Ramos (cell line): ENCODE measurements around the gene NPY4R.
"Not testable (repeated sequence)": the region's sequence is repeated elsewhere in the genome, so short reads cannot be mapped to it uniquely, and the experiment has no call there.

Source experiments
- in situ Hi-C: fragments of 300-500 bp; cut with MboI; formaldehyde crosslinking; loops from one replicate; pipeline ENCODE4 v1.14.3; 2022; ENCODE audit warnings: low sequenced_read_pairs; ENCODE audit not compliant: unreplicated experiment

Gene NPY4R

DNA sequence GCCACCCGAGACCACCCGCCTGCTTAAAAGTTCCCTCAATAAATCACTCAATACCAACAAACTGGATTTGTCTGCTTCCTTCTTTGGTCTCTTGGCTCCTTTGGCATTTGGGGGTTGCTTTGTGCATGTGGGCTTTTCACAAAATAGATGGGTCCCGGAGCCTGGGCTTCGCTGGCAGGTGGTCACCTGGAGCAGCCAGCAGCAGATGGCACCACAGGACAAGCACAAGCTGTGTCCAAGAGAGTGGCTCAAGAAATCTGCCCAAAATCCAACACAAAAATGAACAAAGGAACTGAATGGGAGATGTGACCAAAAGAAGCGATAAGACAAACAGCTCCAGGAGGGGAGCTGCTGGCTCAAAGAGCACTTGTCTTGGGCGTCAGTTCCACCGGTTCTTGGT lies 6.2 kb downstream of the NPY4R start:
- in situ Hi-C loops: not testable (repeated sequence)

GRCh38 chr10:46457071-46457470 lies 8.7 kb downstream of the NPY4R start:
- in situ Hi-C loops: not testable (repeated sequence)

- in situ Hi-C loops: not testable (repeated sequence)
These were observed 9.8 kb downstream of the NPY4R start for GRCh38 chr10:46455992-46456391.

DNA sequence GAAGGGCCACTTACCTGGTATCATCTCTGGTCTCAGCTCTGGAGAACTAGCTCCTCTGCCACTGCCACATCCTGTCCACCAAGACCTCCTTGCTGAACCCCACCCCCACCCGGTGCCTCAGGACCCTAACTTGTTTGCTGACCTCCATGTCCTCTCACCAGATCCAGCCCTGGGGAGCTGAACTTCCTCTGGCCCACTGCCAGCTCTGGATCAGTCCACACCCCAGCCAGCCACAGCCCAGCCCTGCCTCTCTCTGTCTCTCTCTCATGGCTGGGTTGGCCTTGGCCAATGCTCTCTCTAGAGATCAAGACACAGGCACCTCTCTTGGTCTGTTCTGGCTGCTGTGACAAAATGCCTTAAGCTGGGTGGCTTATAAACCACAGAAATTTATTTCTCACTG lies 14.4 kb downstream of the NPY4R start:
- in situ Hi-C loops: not testable (repeated sequence)

GRCh38 chr10:46450829-46451228 lies 14.9 kb downstream of the NPY4R start:
- in situ Hi-C loops: not testable (repeated sequence)

DNA sequence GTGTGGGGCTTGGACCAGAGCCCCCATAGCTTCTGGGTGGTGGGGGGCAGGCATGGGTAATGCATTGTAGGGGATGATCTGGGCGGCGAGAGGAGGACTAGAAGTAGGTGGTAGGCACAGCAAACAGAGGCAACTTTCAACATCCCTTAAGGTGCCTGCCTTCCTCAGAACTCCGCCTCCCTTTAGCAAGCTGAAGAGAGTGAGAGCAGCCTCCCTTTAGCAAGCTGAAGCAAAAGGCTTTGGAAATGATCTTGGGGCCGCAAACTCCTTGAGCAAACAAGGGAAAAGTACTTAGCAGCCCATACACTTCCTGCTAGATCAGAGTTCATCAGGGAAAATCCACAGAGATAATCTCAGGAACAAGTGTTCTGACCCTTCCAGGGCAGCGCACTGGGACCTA lies 18.3 kb downstream of the NPY4R start:
- in situ Hi-C loops: not testable (repeated sequence)

GRCh38 chr10:46445389-46446122 lies 20.2 kb downstream of the NPY4R start:
- in situ Hi-C loops: not testable (repeated sequence)

DNA sequence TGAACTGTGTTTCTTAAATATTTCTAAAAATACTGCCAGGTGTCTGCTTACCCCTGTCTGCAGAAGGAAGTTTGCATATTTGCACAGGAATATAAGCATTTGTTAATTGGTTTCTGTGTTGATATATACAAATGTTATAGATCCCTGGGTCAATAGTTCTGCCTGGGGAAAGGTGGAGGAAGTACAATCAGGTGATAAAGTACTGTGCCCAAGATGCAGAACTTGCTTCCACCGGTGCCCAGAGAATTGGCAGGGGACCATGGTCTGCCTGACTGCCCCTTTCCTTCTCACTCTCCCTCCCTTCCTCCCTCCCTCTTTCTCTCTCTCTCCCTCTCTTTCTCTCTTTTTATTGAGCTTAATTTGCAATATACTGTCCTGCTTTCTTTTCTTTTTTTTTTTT lies 22.3 kb downstream of the NPY4R start:
- in situ Hi-C loops: not testable (repeated sequence)

GRCh38 chr10:46442706-46443275 lies 23.0 kb downstream of the NPY4R start:
- in situ Hi-C loops: not testable (repeated sequence)

DNA sequence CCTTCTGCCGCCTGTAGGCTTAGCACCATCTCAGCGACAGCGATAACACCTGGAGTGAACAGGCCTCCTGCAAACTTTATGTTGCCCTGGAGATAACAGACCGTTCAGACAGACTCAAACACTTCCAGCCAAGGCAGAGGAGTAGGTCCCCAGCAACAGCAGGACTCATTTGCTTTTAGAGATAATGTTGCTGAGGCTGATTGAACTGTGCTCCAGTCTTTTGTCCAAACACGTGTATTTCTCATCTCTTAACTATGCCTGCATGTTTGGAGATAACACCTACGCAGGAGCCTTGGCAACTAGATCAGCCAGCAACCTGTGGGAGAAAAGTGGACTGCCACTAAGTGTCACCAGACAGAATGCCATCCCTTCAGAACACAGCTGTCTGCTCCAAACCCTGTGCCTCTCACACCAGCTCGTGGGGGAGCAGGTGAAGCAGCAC lies 23.9 kb downstream of the NPY4R start:
- in situ Hi-C loops: not testable (repeated sequence)

- in situ Hi-C loops: not testable (repeated sequence)
These were observed 24.8 kb downstream of the NPY4R start for GRCh38 chr10:46440942-46441341.

- in situ Hi-C loops: not testable (repeated sequence)
These were observed 42.2 kb downstream of the NPY4R start for GRCh38 chr10:46423550-46423949.

GRCh38 chr10:46419570-46420379 lies 46.0 kb downstream of the NPY4R start:
- in situ Hi-C loops: not testable (repeated sequence)

DNA sequence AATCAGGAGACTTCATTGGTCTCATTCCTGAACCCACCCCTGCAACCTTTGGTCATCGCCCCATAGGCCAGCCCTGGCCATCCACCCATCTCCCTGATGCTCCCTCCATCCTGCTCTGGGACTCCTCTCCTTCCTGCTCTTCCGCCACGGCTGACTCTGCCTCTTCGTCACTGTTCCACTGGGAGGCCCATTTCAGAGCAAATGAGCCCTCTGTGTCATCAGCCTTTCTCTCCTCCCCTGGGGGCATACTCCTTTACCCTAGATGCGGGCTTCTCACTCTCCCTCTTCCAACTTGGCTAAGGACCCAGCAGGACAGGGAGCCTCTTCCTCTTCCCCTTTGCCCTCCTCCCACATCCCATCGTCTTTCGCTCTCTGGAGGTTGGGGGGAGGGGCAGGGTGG lies 47.5 kb downstream of the NPY4R start:
- in situ Hi-C loops: not testable (repeated sequence)

DNA sequence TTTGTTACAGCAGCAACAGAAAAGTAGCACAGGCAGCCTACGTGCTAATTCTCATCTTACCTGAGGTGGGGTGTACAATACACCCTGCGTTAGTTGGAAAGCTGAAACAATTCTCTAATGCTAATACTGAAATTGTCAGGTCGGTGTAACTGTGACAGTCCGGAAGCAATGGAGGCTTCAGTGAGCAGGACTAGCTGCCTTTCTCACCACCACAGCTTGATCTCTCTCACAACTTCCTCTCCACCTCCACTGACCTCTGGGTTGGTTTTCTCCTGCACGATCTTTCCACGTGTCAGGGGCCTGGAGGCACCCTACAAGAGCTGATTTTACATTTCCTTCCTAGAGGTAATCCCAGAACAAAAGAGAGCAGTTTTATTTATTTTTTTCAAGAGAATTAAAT lies 50.5 kb downstream of the NPY4R start:
- in situ Hi-C loops: not testable (repeated sequence)

GRCh38 chr10:46412665-46413064 lies 53.1 kb downstream of the NPY4R start:
- in situ Hi-C loops: not testable (repeated sequence)

DNA sequence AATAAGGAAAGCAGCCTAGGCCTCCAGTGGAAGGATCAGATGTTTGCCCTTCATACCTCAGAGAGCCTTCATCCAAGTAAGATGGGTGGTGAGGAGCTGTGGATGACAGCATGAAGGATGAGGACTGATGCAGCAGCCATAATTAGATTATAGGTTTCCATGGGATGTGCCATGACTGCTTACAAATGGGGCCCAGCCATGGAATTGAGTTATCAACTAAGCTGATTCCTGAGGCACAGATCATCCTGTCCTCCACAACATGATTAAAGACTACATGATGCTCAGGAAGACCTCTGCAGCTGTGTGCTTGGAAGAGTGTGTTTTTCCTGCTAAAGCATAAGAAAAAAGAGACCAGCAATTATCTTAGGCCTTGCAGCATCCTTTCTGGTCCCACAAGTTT lies 54.6 kb downstream of the NPY4R start:
- in situ Hi-C loops: not testable (repeated sequence)
